GM12865 (cell line): ENCODE results near the gene RPS17.

Experiments
- DNase-seq: peaks from one replicate; pipeline ENCODE4 v3.0.0; 2010; ENCODE audit warnings: low read depth
- H3K4me3 ChIP-seq: 2 replicates; pipeline ENCODE4 v1.5.1; 2011; ENCODE audit warnings: mild to moderate bottlenecking, low read depth, low read length, control low read depth
- TF ChIP-seq, protein P1 (sequence below): IDR thresholded peaks from 2 replicates; pipeline ENCODE4 v1.5.1; 2011; ENCODE audit warnings: low read length, control low read depth, low read depth, inconsistent platforms; ENCODE audit not compliant: insufficient read depth; ENCODE audit errors: missing control alignments

Gene RPS17

DNA sequence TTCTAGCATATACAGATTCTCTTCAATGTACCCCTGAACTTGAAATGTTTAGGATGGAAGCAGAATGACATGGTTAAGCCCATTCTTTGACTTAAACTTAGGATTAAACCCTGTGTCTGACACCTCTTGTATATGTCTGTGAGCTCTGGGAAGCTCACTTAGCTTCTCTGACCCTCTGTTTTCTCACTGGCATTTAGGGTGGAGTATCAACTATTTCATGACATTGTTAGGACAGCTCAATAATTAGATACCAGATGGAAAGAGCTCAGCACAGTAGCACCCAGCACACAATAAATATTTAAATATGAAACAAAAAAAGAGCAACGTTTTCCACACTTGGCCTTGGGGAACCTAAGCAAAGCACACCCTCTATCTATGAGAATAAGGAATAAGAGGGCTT is 18.2 kb upstream of the RPS17 start:
- TF ChIP-seq, protein P1, sequence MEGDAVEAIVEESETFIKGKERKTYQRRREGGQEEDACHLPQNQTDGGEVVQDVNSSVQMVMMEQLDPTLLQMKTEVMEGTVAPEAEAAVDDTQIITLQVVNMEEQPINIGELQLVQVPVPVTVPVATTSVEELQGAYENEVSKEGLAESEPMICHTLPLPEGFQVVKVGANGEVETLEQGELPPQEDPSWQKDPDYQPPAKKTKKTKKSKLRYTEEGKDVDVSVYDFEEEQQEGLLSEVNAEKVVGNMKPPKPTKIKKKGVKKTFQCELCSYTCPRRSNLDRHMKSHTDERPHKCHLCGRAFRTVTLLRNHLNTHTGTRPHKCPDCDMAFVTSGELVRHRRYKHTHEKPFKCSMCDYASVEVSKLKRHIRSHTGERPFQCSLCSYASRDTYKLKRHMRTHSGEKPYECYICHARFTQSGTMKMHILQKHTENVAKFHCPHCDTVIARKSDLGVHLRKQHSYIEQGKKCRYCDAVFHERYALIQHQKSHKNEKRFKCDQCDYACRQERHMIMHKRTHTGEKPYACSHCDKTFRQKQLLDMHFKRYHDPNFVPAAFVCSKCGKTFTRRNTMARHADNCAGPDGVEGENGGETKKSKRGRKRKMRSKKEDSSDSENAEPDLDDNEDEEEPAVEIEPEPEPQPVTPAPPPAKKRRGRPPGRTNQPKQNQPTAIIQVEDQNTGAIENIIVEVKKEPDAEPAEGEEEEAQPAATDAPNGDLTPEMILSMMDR, result no peak
- no peak for DNase-seq

DNA sequence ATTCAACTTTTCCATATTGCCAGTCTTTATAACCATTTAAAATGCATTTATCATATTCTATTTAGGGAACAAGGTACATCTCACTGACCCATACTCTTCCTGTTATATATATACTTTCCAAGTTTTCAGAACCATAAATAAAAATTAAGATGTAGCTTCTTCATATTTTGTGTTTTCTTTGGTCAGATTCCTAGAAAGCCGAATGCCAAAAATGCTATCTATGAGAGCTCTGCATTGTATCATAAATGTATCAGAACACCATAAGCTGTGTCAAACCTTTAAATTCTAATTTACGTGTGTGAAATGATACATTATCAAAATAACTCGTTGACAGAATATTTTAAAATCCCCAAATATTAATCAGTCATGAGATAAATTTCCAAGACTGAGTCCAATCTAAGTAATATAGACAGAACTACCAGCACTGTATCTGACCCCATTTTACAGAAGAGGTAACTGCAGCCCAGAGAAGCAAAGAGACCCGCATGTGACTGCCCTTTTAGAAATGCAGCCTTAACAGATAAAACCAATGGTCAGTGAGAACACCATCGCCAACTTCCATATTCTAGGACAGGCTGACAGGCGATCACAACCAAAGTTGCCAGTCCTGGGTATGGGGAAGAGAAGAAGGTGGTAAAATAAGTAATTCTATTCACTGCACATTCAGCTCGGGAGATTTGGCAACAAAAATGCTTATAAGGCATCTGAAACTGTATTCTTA is 16.2 kb upstream of the RPS17 start:
- TF ChIP-seq, protein P1, result no peak
- H3K4me3 ChIP-seq, result no peak overlapping the region
- DNase-seq, result no peak

More for the DNA sequence above, 18.2 kb upstream of the RPS17 start:
- H3K4me3 ChIP-seq, result no peak overlapping the region

DNA sequence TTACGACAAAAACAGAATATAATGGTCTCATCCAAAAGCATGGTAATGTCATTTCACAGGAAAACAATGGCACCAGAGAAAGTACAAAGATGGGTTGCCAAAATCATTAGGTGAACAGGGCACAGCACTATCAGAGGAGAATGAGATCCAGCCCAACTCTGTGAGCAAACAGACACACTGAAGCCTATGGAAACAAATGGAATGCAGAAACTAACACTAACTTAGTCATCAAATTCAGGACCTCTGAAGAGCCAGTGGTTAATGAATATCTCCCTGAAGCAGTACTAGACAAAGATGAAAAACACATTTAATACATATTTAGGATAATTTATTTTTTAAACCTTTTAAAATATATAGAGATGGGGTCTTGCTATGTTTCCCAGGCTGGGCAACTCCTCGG is 14.6 kb upstream of the RPS17 start:
- DNase-seq, result no peak
- H3K4me3 ChIP-seq, result no peak overlapping the region
- TF ChIP-seq, protein P1, result no peak

DNA sequence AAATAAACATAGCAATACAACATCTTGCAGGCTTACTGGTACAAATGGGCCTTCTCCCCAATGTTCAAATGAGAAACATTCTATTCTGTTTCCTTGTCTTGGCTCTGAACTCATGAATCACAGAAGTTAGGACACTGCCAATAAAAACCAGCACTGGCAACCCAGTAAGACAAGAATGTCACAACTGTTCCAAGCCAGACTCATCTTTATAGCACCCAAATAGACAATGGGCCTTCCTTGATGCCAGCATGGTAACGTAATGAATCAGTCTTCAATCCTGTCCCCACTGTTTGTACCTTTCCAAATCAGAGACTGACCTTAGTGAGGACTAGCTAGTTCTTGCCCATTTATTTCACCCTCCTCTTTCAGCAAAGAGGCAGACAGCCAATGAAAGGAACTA is 14.1 kb upstream of the RPS17 start:
- no peak overlapping the region for H3K4me3 ChIP-seq
- TF ChIP-seq, protein P1, result no peak
- no peak for DNase-seq

DNA sequence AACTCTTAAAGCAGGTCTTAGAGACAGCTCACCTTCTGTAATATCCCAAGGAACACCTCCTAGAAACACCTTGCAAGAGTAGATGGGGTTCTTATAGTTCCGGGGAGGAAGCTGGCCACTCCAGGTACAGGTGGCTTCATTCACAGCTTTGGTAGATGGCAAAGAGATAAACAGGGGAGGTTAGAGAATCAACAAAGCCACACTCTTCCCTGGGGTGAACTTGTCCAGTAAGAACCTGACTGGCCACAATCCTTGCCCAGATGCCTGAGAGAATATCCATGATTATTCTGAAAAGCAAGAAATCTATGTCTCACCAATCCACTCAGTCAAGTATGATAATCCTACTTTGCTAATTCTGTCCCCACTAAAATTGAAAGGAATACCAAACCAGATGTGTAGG is 13.6 kb upstream of the RPS17 start:
- TF ChIP-seq, protein P1, result no peak
- H3K4me3 ChIP-seq, result no peak overlapping the region
- DNase-seq, result no peak

DNA sequence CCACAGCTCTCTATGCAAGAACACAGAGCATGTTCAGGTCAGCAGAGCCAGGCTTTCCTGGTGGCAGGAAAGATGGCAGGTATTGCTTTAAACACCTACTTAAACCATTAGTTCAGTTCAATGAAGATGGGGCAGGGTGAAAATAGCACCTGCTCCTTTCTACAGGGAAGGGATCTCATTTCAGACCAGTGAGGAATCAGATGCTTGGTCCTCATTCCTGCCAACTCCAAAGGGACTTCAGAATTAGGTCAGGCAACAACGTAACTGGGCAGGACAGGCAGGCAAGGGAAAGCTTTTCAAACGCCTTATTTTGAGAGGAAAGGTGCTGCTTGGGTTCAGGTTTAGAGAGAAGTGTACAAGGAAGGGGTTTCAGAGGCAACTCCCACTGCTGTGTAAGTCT is 12.6 kb upstream of the RPS17 start:
- H3K4me3 ChIP-seq, result no peak overlapping the region
- TF ChIP-seq, protein P1, result no peak
- no peak for DNase-seq
